OCI-LY7 (cell line): ENCODE data around the gene PDE9A. TPM values are rescaled to one million over a fixed set of nuclear protein-coding genes. Genes with fewer than 3 reads are reported as not detected.

Source experiments
- BruUV-seq: library from RNA; stranded (reverse); fragments of 400-500 nt; replicated peaks from 2 replicates; lab custom pipeline; 2021; lab: Mats Ljungman, UMichigan
- CTCF ChIA-PET: fragments of 300-600 bp; sonication (Branson Sonifier 250); formaldehyde crosslinking; loops from one replicate; lab custom pipeline; 2022; ENCODE audit warnings: antibody characterized with exemption; ENCODE audit not compliant: unreplicated experiment; lab: Charles Lee
- POLR2A ChIA-PET: fragments of 300-600 bp; sonication (Branson Sonifier 250); formaldehyde crosslinking; loops from one replicate; lab custom pipeline; 2022; ENCODE audit warnings: antibody characterized with exemption; lab: Charles Lee
- DNase-seq: peaks from one replicate; pipeline ENCODE4 v3.0.0-alpha.2; 2015; ENCODE audit warnings: low spot score
- H2AFZ ChIP-seq: fragments of 200-600 bp; sonication (generic), shearing (Covaris generic); 2 replicates; pipeline ENCODE4 v1.6.1; 2014; ENCODE audit warnings: mild to moderate bottlenecking, antibody characterized with exemption, low read length, moderate library complexity
- H3K27ac ChIP-seq: fragments of 200-600 bp; sonication (generic); 2 replicates; pipeline ENCODE4 v1.5.1; 2014; ENCODE audit warnings: mixed run types, low read depth, mild to moderate bottlenecking, moderate library complexity, low read length, inconsistent platforms; ENCODE audit not compliant: poor library complexity, severe bottlenecking
- H3K36me3 ChIP-seq: fragments of 200-600 bp; sonication (generic); 2 replicates; pipeline ENCODE4 v1.6.1; 2014; ENCODE audit warnings: mild to moderate bottlenecking, antibody characterized with exemption, low read length, moderate library complexity, mixed read lengths; ENCODE audit not compliant: insufficient read depth
- H3K4me1 ChIP-seq: fragments of 200-600 bp; sonication (generic); 2 replicates; pipeline ENCODE4 v1.5.1; 2014; ENCODE audit warnings: mild to moderate bottlenecking, low read length; ENCODE audit not compliant: insufficient read depth, poor library complexity, severe bottlenecking
- H3K4me2 ChIP-seq: fragments of 200-600 bp; sonication (generic); 2 replicates; pipeline ENCODE4 v1.6.1; 2014; ENCODE audit warnings: mild to moderate bottlenecking, low read length
- H3K4me3 ChIP-seq: fragments of 200-600 bp; sonication (generic); 2 replicates; pipeline ENCODE4 v1.5.1; 2014; ENCODE audit warnings: mild to moderate bottlenecking, low read depth, low read length; ENCODE audit not compliant: poor library complexity, severe bottlenecking
- H3K79me2 ChIP-seq: fragments of 200-600 bp; sonication (generic); 2 replicates; pipeline ENCODE4 v1.6.1; 2016; ENCODE audit warnings: low read depth, mild to moderate bottlenecking, low read length, moderate library complexity, mixed read lengths; ENCODE audit not compliant: insufficient read depth
- H3K9me2 ChIP-seq: fragments of 200-600 bp; sonication (generic); 2 replicates; pipeline ENCODE4 v1.6.1; 2016; ENCODE audit warnings: mild to moderate bottlenecking, low read length, mixed read lengths; ENCODE audit not compliant: insufficient read depth
- H3K9me3 ChIP-seq: fragments of 200-600 bp; sonication (generic); 2 replicates; pipeline ENCODE4 v1.6.1; 2014; ENCODE audit warnings: mild to moderate bottlenecking, mixed run types, low read length, mixed read lengths
- H4K20me1 ChIP-seq: fragments of 200-600 bp; sonication (generic); 2 replicates; pipeline ENCODE4 v1.6.1; 2014; ENCODE audit warnings: mild to moderate bottlenecking, antibody characterized with exemption, low read length, moderate library complexity, mixed read lengths; ENCODE audit not compliant: insufficient read depth
- CTCF ChIP-seq: fragments of 200-600 bp; sonication (generic); conservative IDR thresholded peaks from 2 replicates; pipeline ENCODE4 v1.5.1; 2014; ENCODE audit warnings: mild to moderate bottlenecking, antibody characterized with exemption, low read length, moderate library complexity, mixed read lengths
- EZH2phosphoT487 ChIP-seq: fragments of 200-600 bp; sonication (generic); IDR thresholded peaks from 2 replicates; pipeline ENCODE4 v1.6.1; 2018; ENCODE audit warnings: low read depth, borderline replicate concordance, mild to moderate bottlenecking, mixed run types, antibody characterized with exemption, low read length, moderate library complexity, mixed read lengths
- intact Hi-C: fragments of 100-400 bp; cut with micrococcal nuclease; formaldehyde crosslinking; loops from one replicate; pipeline ENCODE4 v1.10.0; 2022; ENCODE audit not compliant: unreplicated experiment
- total RNA-seq, 2 experiments: library from RNA; depleted of rRNA in 1 of 2; stranded (reverse); fragments of >200 nt in 1 of 2; shearing (Covaris generic) in 1 of 2; gene quantifications; 2 replicates each; pipeline ENCODE4 v1.2.3, GENCODE V29; 2014 to 2022

PDE9A gene
- total RNA-seq, 2 experiments from 2014 or later, result 11.4 to 22.4 TPM

- no peaks in the 10 kb centered on the region for H3K9me3 ChIP-seq
- H2AFZ ChIP-seq, result no peak overlapping the region
- H3K27ac ChIP-seq, result no peak overlapping the region
- no peaks in the 10 kb centered on the region for H3K9me2 ChIP-seq
- no peak for TF ChIP-seq EZH2phosphoT487
- TF ChIP-seq CTCF, result no peak
- no peaks in the 10 kb centered on the region for H4K20me1 ChIP-seq
- no peak overlapping the region for H3K4me3 ChIP-seq
- H3K79me2 ChIP-seq, result no peaks in the 10 kb centered on the region
- H3K4me2 ChIP-seq, result no peak overlapping the region
- H3K4me1 ChIP-seq, result no peaks in the 10 kb centered on the region
- no peaks in the 10 kb centered on the region for H3K36me3 ChIP-seq
- no peak for DNase-seq
- intact Hi-C loops, result no loop called here
- ChIA-PET CTCF (no interaction called here), POLR2A (no interaction called here)
- no TSS peak for BruUV-seq
Measured at GRCh38 chr21:42790520-42791065, 137.2 kb downstream of the PDE9A start.

- Histone ChIP-seq H3K36me3 (no peaks in the 10 kb centered on the region), H3K9me3 (no peaks in the 10 kb centered on the region), H3K4me2 (no peak overlapping the region), H3K27ac (no peak overlapping the region), H3K9me2 (no peaks in the 10 kb centered on the region), H3K4me3 (no peak overlapping the region), H3K79me2 (no peaks in the 10 kb centered on the region), H2AFZ (no peak overlapping the region), H3K4me1 (no peaks in the 10 kb centered on the region), H4K20me1 (no peaks in the 10 kb centered on the region)
- TF ChIP-seq CTCF (no peak), EZH2phosphoT487 (no peak)
- ChIA-PET CTCF (no interaction called here), POLR2A (no interaction called here)
- intact Hi-C loops, result no loop called here
- DNase-seq, result no peak
- BruUV-seq, result no TSS peak
Measured at GRCh38 chr21:42793774-42794173, 140.4 kb downstream of the PDE9A start.

- ChIA-PET POLR2A (no interaction called here), CTCF (no interaction called here)
- Histone ChIP-seq H3K4me2 (no peak overlapping the region), H3K79me2 (no peaks in the 10 kb centered on the region), H3K27ac (no peak overlapping the region), H3K9me2 (no peaks in the 10 kb centered on the region), H4K20me1 (no peaks in the 10 kb centered on the region), H3K9me3 (no peaks in the 10 kb centered on the region), H3K4me3 (no peak overlapping the region), H3K36me3 (no peaks in the 10 kb centered on the region), H2AFZ (no peak overlapping the region), H3K4me1 (no peaks in the 10 kb centered on the region)
- no peak for TF ChIP-seq CTCF
- TF ChIP-seq EZH2phosphoT487, result no peak
- intact Hi-C loops, result no loop called here
- DNase-seq, result no peak
- BruUV-seq, result no TSS peak
Measured at GRCh38 chr21:42794551-42794950, 141.1 kb downstream of the PDE9A start.
